Globus pallidus (tissue), 1 donor: ENCODE data around the gene UNC80.

Source experiments
- DNase-seq: peaks from one replicate; pipeline ENCODE4 v3.0.0-alpha.2; 2015; ENCODE audit warnings: low spot score

UNC80 gene

GRCh38 chr2:209908511-209908910 lies 136.9 kb downstream of the UNC80 start:
- no peak for DNase-seq

DNA sequence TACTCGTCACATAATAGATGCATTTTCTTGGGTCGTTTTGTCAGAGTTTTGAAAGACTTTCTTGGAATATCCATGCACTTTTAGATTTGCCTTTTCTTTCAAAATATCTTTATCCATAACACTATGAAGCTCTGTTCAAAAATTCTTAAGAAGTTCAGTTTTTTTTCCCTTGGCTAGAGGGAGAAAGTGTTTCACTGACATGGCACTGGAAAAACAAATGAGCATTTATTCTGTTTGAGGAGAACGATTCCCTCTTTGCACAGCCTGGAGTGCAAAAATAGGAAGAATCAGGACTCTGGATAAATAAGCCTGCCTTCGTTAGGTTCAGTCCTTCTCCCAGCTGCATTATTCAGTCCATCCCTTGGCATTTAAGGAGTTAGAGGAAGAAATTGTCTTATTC lies 139.9 kb downstream of the UNC80 start:
- peak; percentile 16 for DNase-seq

GRCh38 chr2:209913786-209914345 lies 142.2 kb downstream of the UNC80 start:
- no peak for DNase-seq

DNA sequence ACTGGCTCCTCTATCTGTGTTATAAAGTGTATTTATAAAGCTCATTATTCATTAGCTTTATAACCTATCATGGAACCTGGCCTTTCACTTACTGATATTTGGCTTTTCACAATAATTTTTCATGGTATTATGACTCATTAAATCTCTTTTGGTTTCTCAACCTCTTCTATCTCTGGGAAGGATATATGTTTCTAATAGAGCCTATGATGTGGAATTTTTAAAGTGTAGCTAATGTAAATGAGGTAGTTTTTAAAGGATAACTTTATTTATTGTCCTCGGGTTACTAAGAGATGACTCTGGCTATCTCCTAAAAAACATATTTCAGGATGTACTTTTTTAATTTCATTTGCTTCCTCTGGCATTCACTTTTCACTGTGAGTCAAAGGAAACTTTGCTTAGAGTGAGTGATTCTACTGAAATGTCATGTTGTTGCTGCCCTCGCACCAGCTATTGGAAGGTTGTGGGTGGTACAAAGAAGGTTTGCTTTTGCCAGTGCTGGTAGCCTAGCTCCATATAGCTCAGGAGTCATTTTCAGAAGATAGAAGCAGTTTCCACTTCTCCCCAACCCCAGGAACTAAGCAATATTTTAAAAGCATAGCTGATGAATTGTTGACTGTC lies 145.6 kb downstream of the UNC80 start:
- no peak for DNase-seq

DNA sequence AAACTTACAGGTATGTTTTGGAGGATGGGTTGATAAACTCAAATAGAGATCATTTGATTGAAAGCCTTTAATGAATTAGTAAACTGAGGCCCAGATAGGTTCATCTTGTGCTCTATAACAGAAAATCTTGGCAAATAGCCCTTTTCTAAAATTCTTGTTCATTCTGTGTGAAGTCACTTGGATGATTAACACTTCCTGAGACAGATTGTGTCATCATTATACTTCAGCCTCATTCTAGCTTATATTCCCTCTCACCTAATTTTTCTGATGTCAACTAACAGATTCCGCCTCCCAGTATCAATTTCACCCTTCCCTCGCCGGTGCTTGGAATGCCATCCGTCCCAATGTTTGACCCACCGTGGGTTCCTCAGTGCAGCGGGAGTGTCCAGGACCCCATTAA lies 146.6 kb downstream of the UNC80 start:
- DNase-seq, result no peak

DNA sequence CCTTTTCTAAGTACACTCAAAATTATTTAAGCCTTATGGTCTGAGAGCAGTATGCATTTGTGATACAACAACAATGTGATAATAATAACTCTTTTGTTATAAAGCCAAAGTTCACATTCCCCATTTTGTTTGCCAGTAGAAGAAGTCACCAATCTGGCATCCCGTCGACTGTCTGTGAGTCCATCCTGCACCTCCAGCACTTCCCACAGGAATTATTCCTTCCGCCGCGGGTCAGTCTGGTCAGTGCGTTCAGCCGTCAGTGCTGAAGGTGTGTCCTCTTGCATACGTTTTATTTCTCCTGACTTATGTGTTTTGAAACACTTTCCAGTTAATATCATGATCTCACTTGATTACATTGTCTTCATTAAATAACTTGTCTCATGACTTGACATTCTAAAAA lies 150.5 kb downstream of the UNC80 start:
- DNase-seq, result no peak

DNA sequence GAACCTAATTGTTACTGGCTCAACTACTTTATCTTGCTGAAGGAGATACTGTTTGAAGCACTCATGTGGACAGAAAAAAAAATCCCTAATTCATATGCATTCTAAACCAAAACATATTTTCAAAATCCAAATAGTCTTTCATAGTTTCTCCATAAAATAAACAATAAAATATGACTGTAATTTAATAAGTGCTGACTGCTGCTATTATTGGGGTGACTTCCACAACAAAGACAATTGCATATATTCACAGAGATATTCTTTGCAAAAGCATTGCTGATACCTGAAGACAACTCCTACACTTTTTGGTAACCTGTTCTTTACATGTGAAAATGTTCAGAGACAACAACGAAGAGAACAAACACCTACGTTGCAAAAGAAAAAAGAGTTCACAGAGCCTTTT lies 157.7 kb downstream of the UNC80 start:
- no peak for DNase-seq

GRCh38 chr2:209933499-209934483 lies 162.2 kb downstream of the UNC80 start:
- peak; percentile 94 for DNase-seq

DNA sequence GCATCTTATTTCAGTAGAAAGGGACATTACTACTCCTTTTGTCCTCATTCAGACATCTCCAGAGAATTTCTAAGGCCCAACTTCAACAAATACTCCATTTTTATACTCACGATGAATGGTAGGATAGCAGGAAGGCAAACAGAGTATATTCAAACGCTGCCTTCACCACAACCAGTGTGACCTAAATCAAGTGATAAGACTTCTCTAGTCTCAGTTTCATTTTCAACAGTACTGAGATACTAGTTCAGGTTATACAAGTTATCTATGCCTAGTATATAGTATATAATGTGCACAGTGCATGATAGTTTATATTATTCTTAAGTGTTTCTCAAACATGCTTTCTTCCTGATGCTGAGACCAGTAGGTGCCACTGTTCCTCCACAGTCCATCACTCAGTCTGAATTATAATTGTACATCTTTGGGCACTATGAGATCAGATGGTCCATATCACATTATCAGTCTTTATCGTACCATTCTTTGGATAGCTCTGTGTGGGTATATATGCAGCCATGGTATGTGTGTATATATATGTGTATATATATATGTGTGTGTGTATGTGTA lies 164.6 kb downstream of the UNC80 start:
- no peak for DNase-seq

- DNase-seq, result no peak
Measured at GRCh38 chr2:209937893-209938292, 166.3 kb downstream of the UNC80 start.

DNA sequence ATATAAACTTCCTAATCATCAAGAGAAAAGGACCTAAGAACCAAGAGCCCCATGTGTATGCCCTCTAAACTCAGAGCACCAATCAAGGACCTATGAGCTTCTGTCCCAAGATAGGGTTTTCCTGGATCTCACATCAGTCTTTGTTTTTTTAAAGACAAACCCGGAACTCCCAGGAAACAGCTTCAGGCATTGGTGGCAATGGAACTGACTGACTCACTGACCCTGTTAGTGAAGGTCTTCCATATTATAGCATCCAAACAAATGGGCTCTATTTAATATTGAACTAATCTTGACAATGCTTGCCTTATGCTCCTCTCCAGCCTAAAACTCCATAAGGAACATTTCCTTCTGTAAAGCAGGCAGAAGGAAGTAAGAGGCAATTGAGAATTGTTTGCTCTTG lies 167.3 kb downstream of the UNC80 start:
- no peak for DNase-seq

GRCh38 chr2:209940936-209941335 lies 169.3 kb downstream of the UNC80 start:
- no peak for DNase-seq

- DNase-seq, result no peak
Measured at GRCh38 chr2:209942426-209942825, 170.8 kb downstream of the UNC80 start.

GRCh38 chr2:209942936-209943605 lies 171.4 kb downstream of the UNC80 start:
- no peak for DNase-seq

- no peak for DNase-seq
Measured at GRCh38 chr2:209943776-209944175, 172.1 kb downstream of the UNC80 start.

DNA sequence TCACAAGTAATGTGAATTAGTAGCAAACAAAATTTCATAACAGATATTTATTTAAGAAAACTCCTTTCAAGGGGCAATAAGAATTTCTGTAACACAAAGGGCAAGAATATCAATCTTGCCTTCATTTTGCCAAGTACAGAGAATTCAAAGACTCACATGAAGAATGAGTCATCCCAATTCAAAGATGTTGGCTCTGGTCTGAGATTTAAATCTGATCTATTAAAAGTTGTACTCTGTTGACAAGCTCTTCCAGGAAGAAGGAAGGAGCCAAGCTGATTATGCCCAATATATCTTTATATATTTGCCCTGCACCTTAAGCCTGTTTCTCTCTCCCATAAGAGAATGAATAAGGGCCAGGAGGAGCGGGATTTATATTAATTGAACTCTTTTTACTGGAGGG lies 174.9 kb downstream of the UNC80 start:
- no peak for DNase-seq

GRCh38 chr2:209956271-209956670 lies 184.6 kb downstream of the UNC80 start:
- DNase-seq, result no peak

DNA sequence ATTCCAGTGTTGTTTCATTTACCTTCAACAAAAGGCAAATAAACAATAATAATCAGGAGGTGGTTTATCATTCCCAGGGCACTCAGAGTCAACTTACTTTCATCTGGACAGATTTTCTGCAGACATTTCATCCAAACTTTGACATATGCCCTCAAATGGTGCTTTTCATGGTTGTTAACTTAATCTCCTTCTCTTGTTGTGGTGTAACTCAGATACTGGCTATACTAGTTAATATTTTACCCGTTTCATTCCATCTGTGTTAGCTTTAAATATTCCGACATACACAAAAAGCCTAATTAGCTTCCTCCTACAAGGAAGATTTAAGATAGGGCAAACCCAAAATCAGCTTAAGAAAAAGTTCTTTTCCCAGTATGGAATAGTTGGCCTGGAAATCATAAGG lies 186.4 kb downstream of the UNC80 start:
- no peak for DNase-seq

- DNase-seq, result no peak
Measured at GRCh38 chr2:209960045-209960444, 188.4 kb downstream of the UNC80 start.

DNA sequence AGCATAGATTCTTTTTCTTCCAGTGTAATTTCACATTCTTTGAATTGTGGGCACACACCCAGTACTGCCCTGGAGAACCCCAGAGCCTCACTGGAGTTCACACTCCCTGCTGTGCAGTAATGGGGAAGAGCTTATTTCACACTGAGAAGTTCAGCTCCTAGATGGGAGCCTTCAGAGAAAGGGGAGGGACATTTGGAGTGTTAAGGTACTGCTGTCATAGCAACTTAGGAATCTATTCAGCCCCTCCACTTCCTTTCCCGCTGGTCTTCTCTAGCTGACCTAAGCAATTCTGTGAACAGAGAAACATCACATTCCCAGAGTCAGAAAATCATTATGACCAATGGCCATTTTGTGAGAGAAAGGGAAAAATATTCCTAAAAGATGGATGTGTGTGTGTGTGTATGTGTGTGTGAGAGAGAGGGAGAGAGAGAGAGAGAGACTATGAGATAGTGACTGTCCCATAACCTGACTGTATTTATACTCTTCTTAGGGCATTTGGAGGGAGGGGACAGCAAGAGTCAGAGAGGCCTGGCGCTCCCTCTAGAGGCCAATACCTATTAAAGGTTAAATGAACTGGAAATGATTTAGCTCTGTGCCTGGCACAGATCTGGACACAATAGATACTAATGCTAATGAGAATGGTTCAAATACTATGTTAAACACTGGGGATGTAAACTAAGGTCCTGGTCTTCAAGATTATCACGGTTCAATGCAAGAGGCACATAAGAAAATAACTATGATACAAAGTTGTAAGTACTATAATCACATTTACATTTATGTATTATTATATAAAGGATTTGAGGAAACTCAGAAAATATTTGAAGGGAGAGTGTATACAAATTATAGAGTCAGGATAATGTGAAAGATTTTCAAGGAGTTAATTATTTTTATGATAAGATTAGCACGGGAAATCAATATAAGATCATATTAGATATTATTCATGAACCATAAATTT lies 189.3 kb downstream of the UNC80 start:
- peak; percentile 50 for DNase-seq

DNA sequence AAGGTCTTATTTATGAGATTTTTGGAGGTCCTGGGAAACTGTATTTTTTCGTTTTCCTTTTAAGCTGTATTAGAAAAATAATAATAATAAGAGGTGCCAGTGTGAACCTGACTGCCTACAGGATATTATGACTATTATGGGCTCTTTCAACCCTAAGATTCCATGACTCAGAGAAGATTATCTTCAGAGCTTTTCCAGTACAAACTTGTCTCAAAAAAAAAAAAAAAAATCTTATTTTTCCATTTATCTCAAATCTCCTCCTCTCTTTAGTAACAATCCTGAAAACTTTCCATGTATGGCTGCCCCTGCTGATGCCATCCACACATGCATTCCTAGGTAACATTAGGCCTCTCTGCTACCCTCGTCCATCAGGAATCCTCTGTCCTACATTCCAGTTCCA lies 194.1 kb downstream of the UNC80 start:
- no peak for DNase-seq
